ENCODE measurements around the gene PMS2. TPM values are rescaled to one million over a fixed set of nuclear protein-coding genes. Genes with fewer than 3 reads are reported as not detected.
A peak's percentile ranks its signal among the peaks of the same experiment; 100 is the strongest.
"Not testable (repeated sequence)": the region's sequence is repeated elsewhere in the genome, so short reads cannot be mapped to it uniquely, and the experiment has no call there.

PMS2 gene
- polyA plus RNA-seq, 1 experiment = 12.9 TPM

GRCh38 chr7:6007386-6007785 is 1.5 kb downstream of the PMS2 start:
- H3K9me3 ChIP-seq (ENCODE audit: control insufficient read depth, insufficient read depth, low read length) = no peaks in the 10 kb centered on the region; the same call in 1 of the 2 replicates
- no peak for TF ChIP-seq CTCF (IDR thresholded peaks at IDR 0.05; ENCODE audit: low read depth, low read length)
- CTCF ChIA-PET = interaction anchor here (2.5 kb wide), 1 partner anchor 10 kb away, joined by 15 read pairs; no protein-coding TSS in a partner anchor
- POLR2A ChIA-PET = no interaction called here
- H3K27ac ChIP-seq (ENCODE audit: low read depth, low read length) = no peak overlapping the region
- H3K4me3 ChIP-seq (ENCODE audit: low read depth, low read length) = no peak overlapping the region
- DNase-seq (ENCODE audit: low read depth, low spot score) = no peak
- H3K27me3 ChIP-seq (ENCODE audit: control insufficient read depth, insufficient read depth, low read length) = no peaks in the 10 kb centered on the region

- TF ChIP-seq CTCF (IDR thresholded peaks at IDR 0.05; ENCODE audit: low read depth, low read length) = peak; percentile 69
- H3K4me3 ChIP-seq (ENCODE audit: low read depth, low read length) = no peak overlapping the region
- ChIA-PET CTCF (interaction anchor here (0.5 to 1.9 kb wide), 35 partner anchors 11 to 446 kb away, joined by 3 to 23 read pairs (median 4); partner anchors contain the start of genes AIMP2, ANKRD61 and PMS2), POLR2A (interaction anchor here (0.6 to 0.7 kb wide), 3 partner anchors 18 to 680 kb away, joined by 4 to 5 read pairs (median 4); no protein-coding TSS in a partner anchor)
- no peak overlapping the region for H3K27ac ChIP-seq (ENCODE audit: low read depth, low read length)
- no peaks in the 10 kb centered on the region for H3K9me3 ChIP-seq (ENCODE audit: control insufficient read depth, insufficient read depth, low read length)
- H3K27me3 ChIP-seq (ENCODE audit: control insufficient read depth, insufficient read depth, low read length) = no peaks in the 10 kb centered on the region
- DNase-seq (ENCODE audit: low read depth, low spot score) = peak; percentile 32
These were observed 11.5 kb downstream of the PMS2 start for GRCh38 chr7:5997210-5997808.

GRCh38 chr7:5987061-5987460 is 21.8 kb downstream of the PMS2 start:
- H3K4me3 ChIP-seq (ENCODE audit: low read depth, low read length); CTCF ChIA-PET; H3K9me3 ChIP-seq (ENCODE audit: control insufficient read depth, insufficient read depth, low read length); H3K27ac ChIP-seq (ENCODE audit: low read depth, low read length); POLR2A ChIA-PET; DNase-seq (ENCODE audit: low read depth, low spot score); H3K27me3 ChIP-seq (ENCODE audit: control insufficient read depth, insufficient read depth, low read length): not testable (repeated sequence)

GRCh38 chr7:5979680-5980314 is 29.1 kb downstream of the PMS2 start:
- H3K27ac ChIP-seq (ENCODE audit: low read depth, low read length); H3K4me3 ChIP-seq (ENCODE audit: low read depth, low read length); CTCF ChIA-PET; H3K27me3 ChIP-seq (ENCODE audit: control insufficient read depth, insufficient read depth, low read length); DNase-seq (ENCODE audit: low read depth, low spot score); H3K9me3 ChIP-seq (ENCODE audit: control insufficient read depth, insufficient read depth, low read length); POLR2A ChIA-PET: not testable (repeated sequence)

GRCh38 chr7:5973580-5973979 is 35.3 kb downstream of the PMS2 start:
- H3K4me3 ChIP-seq (ENCODE audit: low read depth, low read length); POLR2A ChIA-PET; CTCF ChIA-PET; H3K9me3 ChIP-seq (ENCODE audit: control insufficient read depth, insufficient read depth, low read length); H3K27me3 ChIP-seq (ENCODE audit: control insufficient read depth, insufficient read depth, low read length); DNase-seq (ENCODE audit: low read depth, low spot score); H3K27ac ChIP-seq (ENCODE audit: low read depth, low read length): not testable (repeated sequence)

- H3K9me3 ChIP-seq (ENCODE audit: control insufficient read depth, insufficient read depth, low read length); POLR2A ChIA-PET; H3K27ac ChIP-seq (ENCODE audit: low read depth, low read length); H3K27me3 ChIP-seq (ENCODE audit: control insufficient read depth, insufficient read depth, low read length); H3K4me3 ChIP-seq (ENCODE audit: low read depth, low read length); DNase-seq (ENCODE audit: low read depth, low spot score); CTCF ChIA-PET: not testable (repeated sequence)
These were observed 38.4 kb downstream of the PMS2 start, which contains the start of gene RSPH10B for GRCh38 chr7:5970347-5970911. RSPH10B (minus strand) TSS chr7:5970689; CDS start chr7:5967116, 3,573 bp downstream.

GRCh38 chr7:5963810-5964209 is 45.0 kb downstream of the PMS2 start:
- DNase-seq (ENCODE audit: low read depth, low spot score); H3K9me3 ChIP-seq (ENCODE audit: control insufficient read depth, insufficient read depth, low read length); H3K4me3 ChIP-seq (ENCODE audit: low read depth, low read length); CTCF ChIA-PET; H3K27ac ChIP-seq (ENCODE audit: low read depth, low read length); POLR2A ChIA-PET; H3K27me3 ChIP-seq (ENCODE audit: control insufficient read depth, insufficient read depth, low read length): not testable (repeated sequence)

- H3K9me3 ChIP-seq (ENCODE audit: control insufficient read depth, insufficient read depth, low read length); DNase-seq (ENCODE audit: low read depth, low spot score); H3K27me3 ChIP-seq (ENCODE audit: control insufficient read depth, insufficient read depth, low read length); H3K27ac ChIP-seq (ENCODE audit: low read depth, low read length); POLR2A ChIA-PET; H3K4me3 ChIP-seq (ENCODE audit: low read depth, low read length); CTCF ChIA-PET: not testable (repeated sequence)
These were observed 45.6 kb downstream of the PMS2 start for GRCh38 chr7:5963205-5963604.

GRCh38 chr7:5934945-5935450 is 73.9 kb downstream of the PMS2 start:
- H3K27me3 ChIP-seq (ENCODE audit: control insufficient read depth, insufficient read depth, low read length); H3K9me3 ChIP-seq (ENCODE audit: control insufficient read depth, insufficient read depth, low read length); DNase-seq (ENCODE audit: low read depth, low spot score); H3K4me3 ChIP-seq (ENCODE audit: low read depth, low read length); CTCF ChIA-PET; H3K27ac ChIP-seq (ENCODE audit: low read depth, low read length); POLR2A ChIA-PET: not testable (repeated sequence)
